HG02798 (cell line): Measurements from ENCODE around the gene HAUS2.
"Not testable (repeated sequence)": the region's sequence is repeated elsewhere in the genome, so short reads cannot be mapped to it uniquely, and the experiment has no call there.

Experiments used
- ATAC-seq: cut with Tn5 transposase; IDR thresholded peaks from one replicate; pipeline ENCODE4 v1.9.1; 2021; ENCODE audit warnings: mild to moderate bottlenecking; ENCODE audit not compliant: unreplicated experiment, poor library complexity

HAUS2 gene

GRCh38 chr15:42548249-42549031 is at the start of gene HAUS2, which contains the start of gene LRRC57:
HAUS2 (plus strand) TSS chr15:42548838; CDS start chr15:42548873, 35 bp downstream.
LRRC57 (minus strand) TSS chr15:42548793; CDS start chr15:42548434, 359 bp downstream.
- ATAC-seq, result peak; percentile 84

- ATAC-seq, result no peak
Measured at GRCh38 chr15:42499858-42500609, 48.6 kb upstream of the HAUS2 start.

GRCh38 chr15:42502477-42502876 is 46.2 kb upstream of the HAUS2 start:
- no peak for ATAC-seq

GRCh38 chr15:42503825-42504224 is 44.8 kb upstream of the HAUS2 start:
- ATAC-seq, result no peak

- ATAC-seq, result no peak
Measured at GRCh38 chr15:42504631-42505030, 44.0 kb upstream of the HAUS2 start.

- no peak for ATAC-seq
Measured at GRCh38 chr15:42507514-42507913, 41.1 kb upstream of the HAUS2 start.

- ATAC-seq, result no peak
Measured at GRCh38 chr15:42508263-42508690, 40.4 kb upstream of the HAUS2 start.

GRCh38 chr15:42510258-42511006 is 38.2 kb upstream of the HAUS2 start:
- ATAC-seq, result no peak

GRCh38 chr15:42511007-42511391 is 37.6 kb upstream of the HAUS2 start:
- ATAC-seq, result no peak

- ATAC-seq, result no peak
Measured at GRCh38 chr15:42523331-42523730, 25.3 kb upstream of the HAUS2 start.

- ATAC-seq, result no peak
Measured at GRCh38 chr15:42528970-42529369, 19.7 kb upstream of the HAUS2 start.

- no peak for ATAC-seq
Measured at GRCh38 chr15:42533246-42533645, 15.4 kb upstream of the HAUS2 start.

GRCh38 chr15:42544853-42545629 is 3.6 kb upstream of the HAUS2 start:
- no peak for ATAC-seq

GRCh38 chr15:42547918-42548248 is 755 bp upstream of the HAUS2 start:
- no peak for ATAC-seq

- ATAC-seq, result peak; percentile 16
Measured at GRCh38 chr15:42549032-42549491, 424 bp downstream of the HAUS2 start.

- ATAC-seq, result no peak
Measured at GRCh38 chr15:42549741-42550392, 1.2 kb downstream of the HAUS2 start.

GRCh38 chr15:42553554-42553953 is 4.9 kb downstream of the HAUS2 start:
- ATAC-seq, result no peak

GRCh38 chr15:42556550-42557207 is 8.0 kb downstream of the HAUS2 start:
- ATAC-seq, result not testable (repeated sequence)

GRCh38 chr15:42558739-42559138 is 10.1 kb downstream of the HAUS2 start:
- ATAC-seq, result no peak
